ENCODE data around the gene THSD7A. TPM values are rescaled to one million over a fixed set of nuclear protein-coding genes. Genes with fewer than 3 reads are reported as not detected.
A peak's percentile ranks its signal among the peaks of the same experiment; 100 is the strongest.

The THSD7A gene
- total and polyA plus RNA-seq, 2 of the 13 experiments (the other 11 are each of a cell fraction or from before 2014, with no cell fraction given), result 0.01 to 0.07 TPM

DNA sequence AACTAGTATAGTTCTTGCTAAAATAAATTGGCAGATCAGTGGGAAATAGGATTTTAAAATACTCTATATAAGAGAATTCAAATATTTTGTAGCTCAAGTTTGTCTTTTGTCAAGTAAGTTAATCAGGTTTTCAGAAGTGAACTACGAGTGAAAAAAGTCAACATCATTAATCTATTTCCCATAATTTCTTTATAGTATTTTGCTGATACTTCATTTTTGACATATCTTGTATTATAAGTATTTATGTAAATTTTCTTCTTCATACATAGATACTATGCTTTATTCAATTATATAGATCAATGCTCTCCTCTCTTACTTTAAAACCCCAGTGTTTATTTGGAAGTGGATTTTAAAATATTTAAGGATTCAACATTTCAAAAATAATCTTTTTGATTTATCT, 360.7 kb downstream of the THSD7A start:
- H4K20me1 ChIP-seq (ENCODE audit: insufficient read depth, low read length), result no peaks in the 10 kb centered on the region
- DNase-seq (ENCODE audit: low spot score) (no peak), ATAC-seq (no peak), FAIRE-seq (no peak)
- BruUV-seq (replicated peaks), result no TSS peak
- intact Hi-C loops (cut with micrococcal nuclease; ENCODE audit: unreplicated experiment), result no loop called here
- ChIA-PET CTCF (ENCODE audit: low intra/inter-chr PET ratio, low total read pairs) (no interaction called here), POLR2A (no interaction called here)
- no peak overlapping the region for H3K9ac ChIP-seq (ENCODE audit: insufficient read depth, low read depth, low read length)
- no peaks in the 10 kb centered on the region for H3K79me2 ChIP-seq (ENCODE audit: insufficient read depth, low read length)
- 0% methylated on average over 1 of the region's 1 CpG for WGBS (ENCODE audit: low lambda C conversion rate)
- H3K9me3 ChIP-seq (ENCODE audit: low read length), result no peaks in the 10 kb centered on the region
- H3K27ac ChIP-seq (ENCODE audit: extremely low read length, insufficient read depth, low read length), result no peak overlapping the region
- H2AFZ ChIP-seq (ENCODE audit: low read length), result no peak overlapping the region
- no peaks in the 10 kb centered on the region for H3K27me3 ChIP-seq (ENCODE audit: control insufficient read depth in 1 of 2, insufficient read depth in 2 of 2, low read length in 2 of 2)
- no peak overlapping the region for H3K4me3 ChIP-seq (replicated peaks in 1 of 3; ENCODE audit: insufficient read depth in 1 of 3, low read depth in 2 of 3, low read length in 3 of 3)
- no peaks in the 10 kb centered on the region for H3K36me3 ChIP-seq (replicated peaks in 1 of 2; ENCODE audit: control insufficient read depth in 1 of 2, insufficient read depth in 2 of 2, low read length in 2 of 2)
- no peak overlapping the region for H3K4me2 ChIP-seq (ENCODE audit: low read depth, low read length)
- no peak for TF ChIP-seq ZNF205 (CRISPR knock-in tag; IDR thresholded peaks at IDR 0.05)
- TF ChIP-seq MAFF (IDR thresholded peaks at IDR 0.05; ENCODE audit: low read depth, low read length), result peak; percentile 49; the same call in 1 of the 2 replicates
- peak; percentile 43 to 71; a peak in 3 of 4 replicates for TF ChIP-seq MAFK (conservative IDR thresholded peaks at IDR 0.05 in 1 of 2, IDR thresholded peaks at IDR 0.05 in 1 of 2; ENCODE audit: low read length in 2 of 2)
- H3K4me1 ChIP-seq (ENCODE audit: insufficient read depth, low read length), result no peaks in the 10 kb centered on the region
- in situ Hi-C loops (cut with HindIII; ENCODE audit: extremely low pct_ligation_motif_present, low pct_unique_long_range_greater_than_20kb), result no loop called here

DNA sequence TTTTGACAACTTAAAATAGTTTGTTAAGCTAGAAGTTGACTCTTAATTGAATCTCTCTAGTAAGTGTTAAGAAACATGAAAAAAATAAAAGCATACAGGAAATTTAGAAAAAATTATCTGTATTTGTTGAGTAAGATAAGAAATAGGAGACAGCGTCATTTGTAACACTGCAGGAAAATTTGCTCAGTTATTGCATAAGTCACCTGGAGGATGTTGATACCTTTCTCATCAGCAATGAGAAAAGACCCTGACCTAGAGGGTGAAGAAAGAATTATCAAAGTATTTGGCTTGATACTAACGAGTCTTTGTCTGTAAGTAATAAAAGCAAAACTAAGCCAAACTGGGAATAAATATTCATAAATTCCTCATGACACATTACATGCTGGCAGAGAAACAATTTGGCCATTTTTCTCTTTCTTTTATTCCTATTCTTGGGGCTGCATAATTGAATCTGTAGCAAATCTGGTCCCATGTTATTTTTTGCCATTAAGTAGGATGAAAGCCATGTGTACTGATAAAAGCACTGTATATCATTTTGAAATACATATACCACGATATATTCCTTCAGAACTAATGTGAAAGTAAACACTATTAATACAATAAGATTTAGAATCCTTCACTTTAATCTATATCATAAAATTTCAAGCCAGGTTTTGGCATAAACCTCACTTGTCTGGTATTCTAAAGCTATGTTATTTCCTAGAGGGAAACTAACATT, 362.8 kb downstream of the THSD7A start:
- POLR2A ChIA-PET, result no interaction called here
- H3K4me2 ChIP-seq (ENCODE audit: low read depth, low read length), result no peak overlapping the region
- H3K36me3 ChIP-seq (replicated peaks in 1 of 2; ENCODE audit: control insufficient read depth in 1 of 2, insufficient read depth in 2 of 2, low read length in 2 of 2), result no peaks in the 10 kb centered on the region
- CTCF ChIA-PET (ENCODE audit: low intra/inter-chr PET ratio, low total read pairs), result no interaction called here
- BruUV-seq (replicated peaks), result no TSS peak
- no peak for TF ChIP-seq WIZ (CRISPR knock-in tag; IDR thresholded peaks at IDR 0.05)
- no peak for TF ChIP-seq TBX2 (CRISPR knock-in tag; IDR thresholded peaks at IDR 0.05; ENCODE audit: borderline replicate concordance)
- no peak for TF ChIP-seq HBP1 (CRISPR knock-in tag; IDR thresholded peaks at IDR 0.05; ENCODE audit: low read depth)
- TF ChIP-seq, protein P1, sequence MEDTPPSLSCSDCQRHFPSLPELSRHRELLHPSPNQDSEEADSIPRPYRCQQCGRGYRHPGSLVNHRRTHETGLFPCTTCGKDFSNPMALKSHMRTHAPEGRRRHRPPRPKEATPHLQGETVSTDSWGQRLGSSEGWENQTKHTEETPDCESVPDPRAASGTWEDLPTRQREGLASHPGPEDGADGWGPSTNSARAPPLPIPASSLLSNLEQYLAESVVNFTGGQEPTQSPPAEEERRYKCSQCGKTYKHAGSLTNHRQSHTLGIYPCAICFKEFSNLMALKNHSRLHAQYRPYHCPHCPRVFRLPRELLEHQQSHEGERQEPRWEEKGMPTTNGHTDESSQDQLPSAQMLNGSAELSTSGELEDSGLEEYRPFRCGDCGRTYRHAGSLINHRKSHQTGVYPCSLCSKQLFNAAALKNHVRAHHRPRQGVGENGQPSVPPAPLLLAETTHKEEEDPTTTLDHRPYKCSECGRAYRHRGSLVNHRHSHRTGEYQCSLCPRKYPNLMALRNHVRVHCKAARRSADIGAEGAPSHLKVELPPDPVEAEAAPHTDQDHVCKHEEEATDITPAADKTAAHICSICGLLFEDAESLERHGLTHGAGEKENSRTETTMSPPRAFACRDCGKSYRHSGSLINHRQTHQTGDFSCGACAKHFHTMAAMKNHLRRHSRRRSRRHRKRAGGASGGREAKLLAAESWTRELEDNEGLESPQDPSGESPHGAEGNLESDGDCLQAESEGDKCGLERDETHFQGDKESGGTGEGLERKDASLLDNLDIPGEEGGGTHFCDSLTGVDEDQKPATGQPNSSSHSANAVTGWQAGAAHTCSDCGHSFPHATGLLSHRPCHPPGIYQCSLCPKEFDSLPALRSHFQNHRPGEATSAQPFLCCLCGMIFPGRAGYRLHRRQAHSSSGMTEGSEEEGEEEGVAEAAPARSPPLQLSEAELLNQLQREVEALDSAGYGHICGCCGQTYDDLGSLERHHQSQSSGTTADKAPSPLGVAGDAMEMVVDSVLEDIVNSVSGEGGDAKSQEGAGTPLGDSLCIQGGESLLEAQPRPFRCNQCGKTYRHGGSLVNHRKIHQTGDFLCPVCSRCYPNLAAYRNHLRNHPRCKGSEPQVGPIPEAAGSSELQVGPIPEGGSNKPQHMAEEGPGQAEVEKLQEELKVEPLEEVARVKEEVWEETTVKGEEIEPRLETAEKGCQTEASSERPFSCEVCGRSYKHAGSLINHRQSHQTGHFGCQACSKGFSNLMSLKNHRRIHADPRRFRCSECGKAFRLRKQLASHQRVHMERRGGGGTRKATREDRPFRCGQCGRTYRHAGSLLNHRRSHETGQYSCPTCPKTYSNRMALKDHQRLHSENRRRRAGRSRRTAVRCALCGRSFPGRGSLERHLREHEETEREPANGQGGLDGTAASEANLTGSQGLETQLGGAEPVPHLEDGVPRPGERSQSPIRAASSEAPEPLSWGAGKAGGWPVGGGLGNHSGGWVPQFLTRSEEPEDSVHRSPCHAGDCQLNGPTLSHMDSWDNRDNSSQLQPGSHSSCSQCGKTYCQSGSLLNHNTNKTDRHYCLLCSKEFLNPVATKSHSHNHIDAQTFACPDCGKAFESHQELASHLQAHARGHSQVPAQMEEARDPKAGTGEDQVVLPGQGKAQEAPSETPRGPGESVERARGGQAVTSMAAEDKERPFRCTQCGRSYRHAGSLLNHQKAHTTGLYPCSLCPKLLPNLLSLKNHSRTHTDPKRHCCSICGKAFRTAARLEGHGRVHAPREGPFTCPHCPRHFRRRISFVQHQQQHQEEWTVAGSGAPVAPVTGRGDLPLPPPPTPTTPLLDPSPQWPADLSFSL (CRISPR knock-in tag; IDR thresholded peaks at IDR 0.05), result no peak
- TF ChIP-seq, protein P2, sequence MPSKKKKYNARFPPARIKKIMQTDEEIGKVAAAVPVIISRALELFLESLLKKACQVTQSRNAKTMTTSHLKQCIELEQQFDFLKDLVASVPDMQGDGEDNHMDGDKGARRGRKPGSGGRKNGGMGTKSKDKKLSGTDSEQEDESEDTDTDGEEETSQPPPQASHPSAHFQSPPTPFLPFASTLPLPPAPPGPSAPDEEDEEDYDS (CRISPR knock-in tag; IDR thresholded peaks at IDR 0.05), result no peak
- in situ Hi-C loops (cut with HindIII; ENCODE audit: extremely low pct_ligation_motif_present, low pct_unique_long_range_greater_than_20kb) (no loop called here), intact Hi-C loops (cut with micrococcal nuclease; ENCODE audit: unreplicated experiment) (no loop called here)
- WGBS (ENCODE audit: low lambda C conversion rate), result 13% methylated on average over 3 of the region's 3 CpGs
- no peaks in the 10 kb centered on the region for H3K27me3 ChIP-seq (ENCODE audit: control insufficient read depth in 1 of 2, insufficient read depth in 2 of 2, low read length in 2 of 2)
- H3K9me3 ChIP-seq (ENCODE audit: low read length), result no peaks in the 10 kb centered on the region
- no peaks in the 10 kb centered on the region for H3K4me1 ChIP-seq (ENCODE audit: insufficient read depth, low read length)
- no peaks in the 10 kb centered on the region for H3K79me2 ChIP-seq (ENCODE audit: insufficient read depth, low read length)
- no peak for DNase-seq (ENCODE audit: low spot score)
- no peak overlapping the region for H3K27ac ChIP-seq (ENCODE audit: extremely low read length, insufficient read depth, low read length)
- H3K4me3 ChIP-seq (replicated peaks in 1 of 3; ENCODE audit: insufficient read depth in 1 of 3, low read depth in 2 of 3, low read length in 3 of 3), result no peak overlapping the region
- no peak for FAIRE-seq
- no peak overlapping the region for H2AFZ ChIP-seq (ENCODE audit: low read length)
- no peak for ATAC-seq
- no peaks in the 10 kb centered on the region for H4K20me1 ChIP-seq (ENCODE audit: insufficient read depth, low read length)
- H3K9ac ChIP-seq (ENCODE audit: insufficient read depth, low read depth, low read length), result no peak overlapping the region
